HepG2 (cell line): ENCODE data around the gene NUDT7. TPM values are rescaled to one million over a fixed set of nuclear protein-coding genes. Genes with fewer than 3 reads are reported as not detected.

Source experiments
- AHR ChIP-seq: IDR thresholded peaks from 2 replicates; pipeline ENCODE4 v1.6.1; 2018; ENCODE audit warnings: missing genetic modification reagents, missing compliant biosample characterization
- CREB1 ChIP-seq, 2 experiments: fragments of 450-650 bp in 1 of 2; IDR thresholded peaks; 2 replicates each; pipeline ENCODE4 v1.6.1; 2016 to 2017; ENCODE audit warnings: control low read depth in 1 of 2, mild to moderate bottlenecking in 1 of 2, missing compliant biosample characterization in 1 of 2, missing genetic modification characterization in 1 of 2
- ELF1 ChIP-seq: sonication (generic); formaldehyde crosslinking; IDR thresholded peaks from 2 replicates; pipeline ENCODE4 v1.4.0; 2020; ENCODE audit warnings: missing genetic modification reagents
- ERF ChIP-seq: IDR thresholded peaks from 2 replicates; pipeline ENCODE4 v1.6.1; 2018; ENCODE audit warnings: missing biosample characterization, missing genetic modification reagents
- FOXA3 ChIP-seq: IDR thresholded peaks from 2 replicates; pipeline ENCODE4 v1.6.1; 2016; ENCODE audit warnings: missing genetic modification reagents, missing compliant biosample characterization
- HMG20A ChIP-seq: IDR thresholded peaks from 2 replicates; pipeline ENCODE4 v1.6.1; 2016; ENCODE audit warnings: borderline replicate concordance
- HMGXB3 ChIP-seq: sonication (generic); formaldehyde crosslinking; IDR thresholded peaks from 2 replicates; pipeline ENCODE4 v1.4.0; 2020; ENCODE audit warnings: missing genetic modification reagents, borderline replicate concordance
- HNF4A ChIP-seq: sonication (generic); formaldehyde crosslinking; IDR thresholded peaks from 2 replicates; pipeline ENCODE4 v1.4.0; 2020; ENCODE audit warnings: missing genetic modification reagents
- ISL2 ChIP-seq: sonication (generic); formaldehyde crosslinking; IDR thresholded peaks from 2 replicates; pipeline ENCODE4 v1.5.0; 2020; ENCODE audit warnings: missing genetic modification reagents
- KDM5B ChIP-seq: sonication (generic); formaldehyde crosslinking; IDR thresholded peaks from 2 replicates; pipeline ENCODE4 v1.4.0; 2020; ENCODE audit warnings: missing genetic modification reagents, mild to moderate bottlenecking, borderline replicate concordance
- KLF6 ChIP-seq: IDR thresholded peaks from 2 replicates; pipeline ENCODE4 v1.8.0; 2016; ENCODE audit warnings: missing biosample characterization, missing genetic modification reagents
- MXI1 ChIP-seq: IDR thresholded peaks from 3 replicates; pipeline ENCODE4 v1.6.1; 2012; ENCODE audit warnings: low read depth, low read length, inconsistent platforms, borderline replicate concordance
- NFE2L2 ChIP-seq: fragments of 150-350 bp; IDR thresholded peaks from 2 replicates; pipeline ENCODE4 v1.6.1; 2014; ENCODE audit warnings: low read length
- NFYB ChIP-seq: sonication (generic); formaldehyde crosslinking; IDR thresholded peaks from 2 replicates; pipeline ENCODE4 v1.4.0; 2020; ENCODE audit warnings: missing genetic modification reagents
- NFYC ChIP-seq: IDR thresholded peaks from 2 replicates; pipeline ENCODE4 v1.6.1; 2016; ENCODE audit warnings: missing genetic modification reagents, missing compliant biosample characterization
- SALL2 ChIP-seq: sonication (generic); formaldehyde crosslinking; IDR thresholded peaks from 2 replicates; pipeline ENCODE4 v1.8.1; 2023; ENCODE audit warnings: mild to moderate bottlenecking, missing genetic modification reagents, inconsistent platforms
- SIX1 ChIP-seq: sonication (generic); formaldehyde crosslinking; IDR thresholded peaks from 2 replicates; pipeline ENCODE4 v1.4.0; 2020; ENCODE audit warnings: missing genetic modification reagents, borderline replicate concordance
- SMAD1 ChIP-seq: sonication (generic); formaldehyde crosslinking; IDR thresholded peaks from 2 replicates; pipeline ENCODE4 v1.4.0; 2020; ENCODE audit warnings: missing genetic modification reagents, low read depth, mild to moderate bottlenecking, borderline replicate concordance
- TFAP4 ChIP-seq: sonication (generic); IDR thresholded peaks from 2 replicates; pipeline ENCODE4 v1.6.1; 2016; ENCODE audit warnings: low read depth, borderline replicate concordance
- TRAFD1 ChIP-seq: sonication (generic); formaldehyde crosslinking; IDR thresholded peaks from 2 replicates; pipeline ENCODE4 v1.5.1; 2020; ENCODE audit warnings: missing genetic modification reagents, mild to moderate bottlenecking, borderline replicate concordance
- ZNF557 ChIP-seq: sonication (generic); formaldehyde crosslinking; IDR thresholded peaks from 2 replicates; pipeline ENCODE4 v1.4.0; 2020; ENCODE audit warnings: missing genetic modification reagents
- ZNF83 ChIP-seq: sonication (generic); formaldehyde crosslinking; IDR thresholded peaks from 2 replicates; pipeline ENCODE4 v1.4.0; 2020; ENCODE audit warnings: missing genetic modification reagents, mild to moderate bottlenecking, borderline replicate concordance
- polyA plus RNA-seq, 8 experiments: library from polyadenylated mRNA; depleted of rRNA in 3 of 8; stranded (reverse) in 7 of 8; unstranded in 1 of 8; fragments of >200 nt; fragmentation: Illumina TruSeq in 4 of 8; extraction: Trizol in 4 of 8; gene quantifications; 2 replicates each; pipeline versions ENCODE4 v1.2.1 to v1.2.3, GENCODE V29; 2011 to 2016; ENCODE audit warnings: low read depth in 4 of 8, missing spikeins in 1 of 8, mixed read lengths in 1 of 8; ENCODE audit not compliant: insufficient read depth in 1 of 8
- total RNA-seq, 5 experiments: library from RNA; depleted of rRNA; stranded (reverse); fragments of >200 nt; fragmentation: Illumina TruSeq; extraction: Trizol; gene quantifications; 2 replicates each; pipeline ENCODE4 v1.2.3, GENCODE V29; 2016; ENCODE audit warnings: low read depth in 1 of 5
- TF ChIP-seq, protein P1 (sequence below): sonication (generic); formaldehyde crosslinking; IDR thresholded peaks from 2 replicates; pipeline ENCODE4 v1.9.0; 2021; ENCODE audit warnings: missing genetic modification reagents, borderline replicate concordance

The NUDT7 gene
- total and polyA plus RNA-seq, 2 of the 13 experiments (the other 11 are each of a cell fraction or from before 2014, with no cell fraction given) = 14.3 to 23.9 TPM

- TF ChIP-seq, protein P1, sequence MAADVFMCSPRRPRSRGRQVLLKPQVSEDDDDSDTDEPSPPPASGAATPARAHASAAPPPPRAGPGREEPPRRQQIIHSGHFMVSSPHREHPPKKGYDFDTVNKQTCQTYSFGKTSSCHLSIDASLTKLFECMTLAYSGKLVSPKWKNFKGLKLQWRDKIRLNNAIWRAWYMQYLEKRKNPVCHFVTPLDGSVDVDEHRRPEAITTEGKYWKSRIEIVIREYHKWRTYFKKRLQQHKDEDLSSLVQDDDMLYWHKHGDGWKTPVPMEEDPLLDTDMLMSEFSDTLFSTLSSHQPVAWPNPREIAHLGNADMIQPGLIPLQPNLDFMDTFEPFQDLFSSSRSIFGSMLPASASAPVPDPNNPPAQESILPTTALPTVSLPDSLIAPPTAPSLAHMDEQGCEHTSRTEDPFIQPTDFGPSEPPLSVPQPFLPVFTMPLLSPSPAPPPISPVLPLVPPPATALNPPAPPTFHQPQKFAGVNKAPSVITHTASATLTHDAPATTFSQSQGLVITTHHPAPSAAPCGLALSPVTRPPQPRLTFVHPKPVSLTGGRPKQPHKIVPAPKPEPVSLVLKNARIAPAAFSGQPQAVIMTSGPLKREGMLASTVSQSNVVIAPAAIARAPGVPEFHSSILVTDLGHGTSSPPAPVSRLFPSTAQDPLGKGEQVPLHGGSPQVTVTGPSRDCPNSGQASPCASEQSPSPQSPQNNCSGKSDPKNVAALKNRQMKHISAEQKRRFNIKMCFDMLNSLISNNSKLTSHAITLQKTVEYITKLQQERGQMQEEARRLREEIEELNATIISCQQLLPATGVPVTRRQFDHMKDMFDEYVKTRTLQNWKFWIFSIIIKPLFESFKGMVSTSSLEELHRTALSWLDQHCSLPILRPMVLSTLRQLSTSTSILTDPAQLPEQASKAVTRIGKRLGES (CRISPR knock-in tag) = no peak
- TF ChIP-seq HMGXB3 (CRISPR knock-in tag) = no peak
- TF ChIP-seq TRAFD1 (CRISPR knock-in tag) = no peak
- no peak for TF ChIP-seq TFAP4
- no peak for TF ChIP-seq CREB1 (IDR thresholded peaks at IDR 0.05)
- TF ChIP-seq CREB1 (CRISPR knock-in tag; IDR thresholded peaks at IDR 0.05) = no peak
- TF ChIP-seq FOXA3 (CRISPR knock-in tag) = peak; percentile 56; the same call in 1 of the 2 replicates
- no peak for TF ChIP-seq MXI1
- no peak for TF ChIP-seq KDM5B (CRISPR knock-in tag)
- TF ChIP-seq SALL2 (CRISPR knock-in tag) = no peak
- no peak for TF ChIP-seq HMG20A (CRISPR knock-in tag)
- TF ChIP-seq NFYC (CRISPR knock-in tag) = no peak
- no peak for TF ChIP-seq ZNF83 (CRISPR knock-in tag)
- no peak for TF ChIP-seq KLF6 (CRISPR knock-in tag)
- peak; percentile 40 for TF ChIP-seq NFE2L2
- TF ChIP-seq ELF1 (CRISPR knock-in tag) = no peak
- TF ChIP-seq NFYB (CRISPR knock-in tag) = no peak
- no peak for TF ChIP-seq AHR (CRISPR knock-in tag)
- peak; percentile 81 for TF ChIP-seq SIX1 (CRISPR knock-in tag)
- TF ChIP-seq HNF4A (CRISPR knock-in tag) = peak; percentile 25; the same call in 1 of the 2 replicates
- no peak for TF ChIP-seq SMAD1 (CRISPR knock-in tag)
- no peak for TF ChIP-seq ERF (CRISPR knock-in tag)
- no peak for TF ChIP-seq ZNF557
- peak; percentile 42; the same call in 1 of the 2 replicates for TF ChIP-seq ISL2 (CRISPR knock-in tag)
These were observed 39.9 kb downstream of the NUDT7 start (continued) for GRCh38 chr16:77762262-77762661.
